Naive thymus-derived CD4-positive, alpha-beta T cell (primary cell): Measurements from ENCODE around the gene PARD3B. TPM values are rescaled to one million over a fixed set of nuclear protein-coding genes. Genes with fewer than 3 reads are reported as not detected.
A peak's percentile ranks its signal among the peaks of the same experiment; 100 is the strongest.

ENCODE experiments used
- ATAC-seq: fragments of 150-1000 bp; cut with Tn5 transposase; 2 replicates; pipeline ENCODE4 v1.10.0; 2021; ENCODE audit warnings: mild to moderate bottlenecking, moderate library complexity
- CTCF ChIA-PET: fragments of 350-600 bp; sonication (Branson Sonifier 250); formaldehyde crosslinking; loops from one replicate; lab custom pipeline; 2021; ENCODE audit warnings: antibody characterized with exemption; lab: Charles Lee
- POLR2A ChIA-PET: fragments of 350-600 bp; sonication (Branson Sonifier 250); formaldehyde crosslinking; loops from one replicate; lab custom pipeline; 2021; ENCODE audit warnings: antibody characterized with exemption, inconsistent platforms; lab: Charles Lee
- DNase-seq, 9 donors: peaks; one replicate each; pipeline versions ENCODE4 v3.0.0 to v3.0.0-alpha.2; 2020 to 2022; ENCODE audit warnings: mixed read lengths in 1 of 9
- H3K27ac ChIP-seq: one replicate; pipeline ENCODE4 v1.7.0; 2013; ENCODE audit warnings: mild to moderate bottlenecking, low read depth, low read length, moderate library complexity
- H3K27me3 ChIP-seq, 2 donors: one replicate each; pipeline ENCODE4 v1.7.0; 2013; ENCODE audit warnings: low read length in 2 of 2, mild to moderate bottlenecking in 2 of 2, moderate library complexity in 2 of 2; ENCODE audit not compliant: control insufficient read depth in 2 of 2, insufficient read depth in 2 of 2
- H3K36me3 ChIP-seq, 3 experiments: 1 replicate in 2 of 3; 2 replicates in 1 of 3; pipeline ENCODE4 v1.7.0; 2013; ENCODE audit warnings: low read length in 3 of 3, mild to moderate bottlenecking in 3 of 3, moderate library complexity in 1 of 3; ENCODE audit not compliant: insufficient read depth in 3 of 3, control insufficient read depth in 2 of 3
- H3K4me1 ChIP-seq, 2 donors: one replicate each; pipeline ENCODE4 v1.7.0; 2013; ENCODE audit warnings: low read length in 2 of 2, mild to moderate bottlenecking in 2 of 2, moderate library complexity in 1 of 2; ENCODE audit not compliant: control insufficient read depth in 2 of 2, insufficient read depth in 2 of 2
- H3K4me3 ChIP-seq: 2 replicates; pipeline ENCODE4 v1.7.0; 2013; ENCODE audit warnings: mild to moderate bottlenecking, low read length
- H3K9me3 ChIP-seq, 3 experiments: 1 replicate in 2 of 3; 2 replicates in 1 of 3; pipeline ENCODE4 v1.7.0; 2013; ENCODE audit warnings: low read length in 3 of 3; ENCODE audit not compliant: control insufficient read depth in 2 of 3
- H3K27ac Mint-ChIP-seq, 9 donors: one replicate each; pipeline ENCODE4 v1.8.0; 2020 to 2022; ENCODE audit warnings: mixed read lengths in 9 of 9, mild to moderate bottlenecking in 8 of 9, moderate library complexity in 5 of 9, inconsistent platforms in 2 of 9
- H3K27me3 Mint-ChIP-seq, 5 donors: one replicate each; pipeline ENCODE4 v1.8.0; 2021 to 2022; ENCODE audit warnings: mixed read lengths in 5 of 5, mild to moderate bottlenecking in 1 of 5
- H3K36me3 Mint-ChIP-seq, 5 donors: one replicate each; pipeline ENCODE4 v1.8.0; 2020 to 2022; ENCODE audit warnings: mixed read lengths in 5 of 5, mild to moderate bottlenecking in 3 of 5, inconsistent platforms in 1 of 5
- H3K4me1 Mint-ChIP-seq, 7 donors: one replicate each; pipeline ENCODE4 v1.8.0; 2020 to 2022; ENCODE audit warnings: mixed read lengths in 7 of 7, mild to moderate bottlenecking in 3 of 7, inconsistent platforms in 1 of 7
- H3K4me3 Mint-ChIP-seq, 10 donors: one replicate each; pipeline ENCODE4 v1.8.0; 2020 to 2022; ENCODE audit warnings: mild to moderate bottlenecking in 10 of 10, mixed read lengths in 10 of 10, moderate library complexity in 6 of 10, inconsistent platforms in 2 of 10
- H3K9me3 Mint-ChIP-seq, 11 donors: one replicate each; pipeline ENCODE4 v1.8.0; 2020 to 2022; ENCODE audit warnings: mixed read lengths in 11 of 11, mild to moderate bottlenecking in 4 of 11, inconsistent platforms in 1 of 11, moderate library complexity in 1 of 11
- intact Hi-C, 2 donors: fragments of 100-400 bp; cut with micrococcal nuclease; formaldehyde crosslinking; loops; one replicate each; pipeline ENCODE4 v1.15.1; 2023
- polyA plus RNA-seq, 2 donors: library from polyadenylated mRNA; unstranded; fragments of 300-500 nt; fragmentation: Illumina TruSeq; gene quantifications; one replicate each; pipeline ENCODE4 v1.2.3, GENCODE V29; 2021
- total RNA-seq, 6 experiments: library from RNA in 5 of 6; stranded (reverse) in 5 of 6; gene quantifications; 1 replicate in 5 of 6; 2 replicates in 1 of 6; pipeline ENCODE4 v1.2.3 and lab custom pipeline; 2021 to 2026

Gene PARD3B
- total and polyA plus RNA-seq, 7 experiments from 2014 or later = 0.22 to 4.0 (median 0.87) TPM

DNA sequence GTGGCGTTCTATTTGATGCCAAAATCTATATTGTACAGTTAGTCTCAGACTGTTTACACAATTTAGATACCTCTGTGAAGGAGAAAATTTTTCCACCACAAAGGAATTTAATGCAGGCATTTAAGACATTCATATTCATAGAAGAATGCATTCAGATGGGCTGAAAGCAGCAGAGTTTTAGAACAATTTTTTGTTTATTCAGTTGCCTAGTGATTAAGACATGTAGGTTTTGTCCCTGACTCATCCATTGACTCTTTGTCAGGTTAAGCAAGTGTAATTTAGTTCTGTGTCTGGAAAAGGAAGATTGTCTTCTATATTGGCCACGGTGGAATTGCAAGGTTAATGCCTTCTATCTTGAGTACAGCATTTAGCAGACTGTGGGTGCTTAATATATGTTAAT, 515.0 kb downstream of the PARD3B start:
- ChIA-PET POLR2A (interaction anchor here (0.9 to 2.4 kb wide), 2 partner anchors 11 to 28 kb away, joined by 3 to 19 read pairs; no protein-coding TSS in a partner anchor), CTCF (interaction anchor here (1.2 kb wide), 1 partner anchor 14 kb away, joined by 3 read pairs; no protein-coding TSS in a partner anchor)
- Mint-ChIP-seq H3K27ac (no peak overlapping the region), H3K4me3 (no peak overlapping the region), H3K27me3 (peaks cover 0 to 2% (median 0%) of the 10 kb centered on the region in 5 donors), H3K9me3 (peaks cover 0 to 30% (median 15%) of the 10 kb centered on the region in 11 donors), H3K4me1 (peaks cover 3 to 24% (median 16%) of the 10 kb centered on the region in 7 donors), H3K36me3 (peaks cover 0 to 37% (median 5%) of the 10 kb centered on the region in 5 donors)
- Histone ChIP-seq H3K4me1 (no peaks in the 10 kb centered on the region), H3K36me3 (no peaks in the 10 kb centered on the region), H3K9me3 (peaks cover 0 to 4% (median 0%) of the 10 kb centered on the region in 3 experiments), H3K27me3 (no peaks in the 10 kb centered on the region), H3K4me3 (no peak overlapping the region), H3K27ac (no peak overlapping the region)
- DNase-seq = no peak
- ATAC-seq = no peak
- intact Hi-C loops = no loop called here

- H3K27ac ChIP-seq = no peak overlapping the region
- H3K4me1 ChIP-seq = no peaks in the 10 kb centered on the region
- no peaks in the 10 kb centered on the region for H3K36me3 ChIP-seq
- no peaks in the 10 kb centered on the region for H3K27me3 ChIP-seq
- no peak overlapping the region for H3K4me3 Mint-ChIP-seq
- no peak overlapping the region for H3K4me3 ChIP-seq
- no peak for DNase-seq
- H3K4me1 Mint-ChIP-seq = peaks cover 3 to 34% (median 14%) of the 10 kb centered on the region in 7 donors
- POLR2A ChIA-PET = interaction anchor here (0.6 to 1.0 kb wide), 2 partner anchors 43 to 52 kb away, joined by 3 read pairs; no protein-coding TSS in a partner anchor
- H3K27ac Mint-ChIP-seq = no peak overlapping the region
- ATAC-seq = no peak
- intact Hi-C loops = no loop called here
- peaks cover 0 to 31% (median 5%) of the 10 kb centered on the region in 5 donors for H3K36me3 Mint-ChIP-seq
- peaks cover 0 to 5% (median 0%) of the 10 kb centered on the region in 5 donors for H3K27me3 Mint-ChIP-seq
- CTCF ChIA-PET = no interaction called here
- peaks cover 0 to 15% (median 0%) of the 10 kb centered on the region in 11 donors for H3K9me3 Mint-ChIP-seq
- H3K9me3 ChIP-seq = no peaks in the 10 kb centered on the region
Observed at GRCh38 chr2:205066081-205066480, 520.8 kb downstream of the PARD3B start.

DNA sequence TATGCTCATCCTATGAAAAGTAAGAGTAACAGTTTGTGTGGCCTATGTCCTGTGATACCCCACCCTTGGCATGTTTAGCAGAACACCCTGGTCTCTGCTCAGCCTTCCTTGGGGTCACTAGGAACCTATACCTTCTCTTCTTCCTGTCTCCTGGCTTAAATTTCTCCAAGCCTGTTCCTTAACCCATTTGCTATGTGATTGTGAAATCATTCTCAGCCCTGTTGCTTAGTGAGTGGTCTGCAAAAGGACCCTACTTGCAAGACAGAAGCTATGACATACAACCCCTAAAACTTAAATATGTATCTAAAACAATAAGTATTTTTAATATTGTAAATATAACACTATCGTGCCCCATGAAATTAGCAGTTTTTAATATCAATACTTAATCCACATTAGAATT, 524.7 kb downstream of the PARD3B start:
- ChIA-PET CTCF (no interaction called here), POLR2A (interaction anchor here (3.1 kb wide), 1 partner anchor 9 kb away, joined by 19 read pairs; no protein-coding TSS in a partner anchor)
- no peak overlapping the region for H3K27ac ChIP-seq
- H3K27ac Mint-ChIP-seq = no peak overlapping the region
- no peak overlapping the region for H3K4me3 Mint-ChIP-seq
- no peaks in the 10 kb centered on the region for H3K4me1 ChIP-seq
- H3K4me3 ChIP-seq = no peak overlapping the region
- peaks cover 2 to 30% (median 19%) of the 10 kb centered on the region in 7 donors for H3K4me1 Mint-ChIP-seq
- ATAC-seq (no peak), DNase-seq (no peak)
- H3K9me3 ChIP-seq = no peaks in the 10 kb centered on the region
- no peaks in the 10 kb centered on the region for H3K36me3 ChIP-seq
- H3K27me3 ChIP-seq = no peaks in the 10 kb centered on the region
- peaks cover 0 to 15% (median 0%) of the 10 kb centered on the region in 11 donors for H3K9me3 Mint-ChIP-seq
- peaks cover 0 to 3% (median 0%) of the 10 kb centered on the region in 5 donors for H3K27me3 Mint-ChIP-seq
- peaks cover 0 to 30% (median 5%) of the 10 kb centered on the region in 5 donors for H3K36me3 Mint-ChIP-seq
- intact Hi-C loops = no loop called here

DNA sequence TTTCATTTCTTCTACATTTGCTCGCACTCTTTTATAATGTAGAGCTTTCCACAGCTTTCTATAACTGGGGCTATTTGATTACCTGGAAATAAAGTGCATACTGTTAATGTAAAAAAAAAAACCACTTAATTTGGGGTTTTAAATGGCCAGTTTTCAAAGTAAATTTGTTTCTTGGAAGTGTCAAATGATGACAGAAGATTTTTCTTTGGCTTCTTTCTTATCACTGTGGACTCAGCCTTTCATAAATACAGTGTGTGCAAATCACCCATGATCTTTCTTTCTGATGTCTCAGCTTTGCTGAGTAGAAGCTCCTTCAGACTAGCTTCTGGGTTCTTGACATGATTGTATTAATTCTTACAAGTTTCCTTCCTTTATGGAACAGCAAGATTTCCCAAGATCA, 525.6 kb downstream of the PARD3B start:
- Histone ChIP-seq H3K4me3 (no peak overlapping the region), H3K27me3 (no peaks in the 10 kb centered on the region), H3K9me3 (no peaks in the 10 kb centered on the region), H3K4me1 (peaks cover 0 to under 1% of the 10 kb centered on the region in 2 donors), H3K27ac (no peak overlapping the region), H3K36me3 (no peaks in the 10 kb centered on the region)
- Mint-ChIP-seq H3K9me3 (peaks cover 0 to 15% (median 0%) of the 10 kb centered on the region in 11 donors), H3K36me3 (peaks cover 0 to 27% (median 5%) of the 10 kb centered on the region in 5 donors), H3K27ac (no peak overlapping the region), H3K4me3 (no peak overlapping the region), H3K4me1 (peaks cover 2 to 39% (median 25%) of the 10 kb centered on the region in 7 donors), H3K27me3 (peaks cover 0 to 3% (median 0%) of the 10 kb centered on the region in 5 donors)
- ATAC-seq (no peak), DNase-seq (no peak)
- ChIA-PET POLR2A (interaction anchor here (0.6 to 3.1 kb wide), 2 partner anchors 10 to 47 kb away, joined by 4 to 19 read pairs; no protein-coding TSS in a partner anchor), CTCF (no interaction called here)
- intact Hi-C loops = no loop called here

- ChIA-PET CTCF (interaction anchor here (0.7 kb wide), 1 partner anchor 14 kb away, joined by 3 read pairs; no protein-coding TSS in a partner anchor), POLR2A (interaction anchor here (0.5 to 1.8 kb wide), 3 partner anchors 39 to 375 kb away, joined by 3 to 4 read pairs (median 3); no protein-coding TSS in a partner anchor)
- H3K27me3 Mint-ChIP-seq = no peaks in the 10 kb centered on the region
- peaks cover 15 to 59% (median 48%) of the 10 kb centered on the region in 7 donors for H3K4me1 Mint-ChIP-seq
- Histone ChIP-seq H3K4me1 (peaks cover 0 to 20% of the 10 kb centered on the region in 2 donors), H3K9me3 (no peaks in the 10 kb centered on the region), H3K27me3 (no peaks in the 10 kb centered on the region), H3K36me3 (no peaks in the 10 kb centered on the region), H3K4me3 (no peak overlapping the region), H3K27ac (no peak overlapping the region)
- ATAC-seq = no peak
- H3K9me3 Mint-ChIP-seq = peaks cover 0 to 11% (median 0%) of the 10 kb centered on the region in 11 donors
- intact Hi-C loops = loop anchor here in 1 of 2 donors (1.0 kb wide), 1 partner anchor 8 kb away; no protein-coding TSS in a partner anchor
- peaks cover 0 to 17% (median 4%) of the 10 kb centered on the region in 5 donors for H3K36me3 Mint-ChIP-seq
- DNase-seq = no peak
- H3K27ac Mint-ChIP-seq = peak overlapping the region in 1 of 9 donors; percentile 57
- no peak overlapping the region for H3K4me3 Mint-ChIP-seq
Observed at GRCh38 chr2:205073433-205074020, 528.3 kb downstream of the PARD3B start.

GRCh38 chr2:205076405-205076804, 531.1 kb downstream of the PARD3B start:
- peaks cover 0 to 5% (median 0%) of the 10 kb centered on the region in 11 donors for H3K9me3 Mint-ChIP-seq
- Histone ChIP-seq H3K9me3 (no peaks in the 10 kb centered on the region), H3K36me3 (no peaks in the 10 kb centered on the region), H3K27me3 (no peaks in the 10 kb centered on the region), H3K4me1 (peaks cover 0 to 29% of the 10 kb centered on the region in 2 donors), H3K27ac (peak overlapping the region; percentile 72), H3K4me3 (no peak overlapping the region)
- POLR2A ChIA-PET = interaction anchor here (0.6 to 1.5 kb wide), 5 partner anchors 9 to 226 kb away, joined by 3 to 5 read pairs (median 4); no protein-coding TSS in a partner anchor
- H3K27ac Mint-ChIP-seq = peak overlapping the region; percentile 81 to 99 (median 94)
- H3K4me1 Mint-ChIP-seq = peaks cover 22 to 75% (median 68%) of the 10 kb centered on the region in 7 donors
- intact Hi-C loops = loop anchor here (1.0 to 5.0 kb wide), 9 partner anchors 8 to 606 kb away; partner anchors contain the start of gene NRP2 (in 1 of the 2)
- H3K4me3 Mint-ChIP-seq = peak overlapping the region; percentile 46 to 81 (median 70)
- DNase-seq (peak in 2 of 9 donors; percentile 8 to 12), ATAC-seq (peak; percentile 10)
- H3K36me3 Mint-ChIP-seq = peaks cover 0 to 11% (median 3%) of the 10 kb centered on the region in 5 donors
- CTCF ChIA-PET = interaction anchor here (0.6 to 1.5 kb wide), 3 partner anchors 52 to 600 kb away, joined by 3 to 4 read pairs (median 3); no protein-coding TSS in a partner anchor
- H3K27me3 Mint-ChIP-seq = no peaks in the 10 kb centered on the region
